K562 (cell line): ENCODE data around the gene CKMT2. TPM values are rescaled to one million over a fixed set of nuclear protein-coding genes. Genes with fewer than 3 reads are reported as not detected.

ENCODE experiments used
- ATAC-seq: fragments of 200-7000 bp; cut with Tn5 transposase; 3 replicates; pipeline ENCODE4 v1.9.1; 2020; ENCODE audit warnings: moderate library complexity
- BruUV-seq: library from RNA; stranded (reverse); fragments of 400-500 nt; replicated peaks from 2 replicates; lab custom pipeline; 2021; lab: Mats Ljungman, UMichigan
- CTCF ChIA-PET: fragments of 300-600 bp; formaldehyde crosslinking; extraction: SDS; loops from one replicate; lab custom pipeline; 2021; ENCODE audit warnings: low intra/inter-chr PET ratio; lab: Yijun Ruan, JAX
- POLR2A ChIA-PET: fragments of 300-600, 350-650 bp; sonication (Branson Sonifier 250); formaldehyde crosslinking; extraction: SDS; loops from one replicate; lab custom pipeline; 2021; ENCODE audit warnings: antibody characterized with exemption, inconsistent platforms; lab: Yijun Ruan, JAX
- DNase-seq, 4 experiments: peaks; one replicate each; pipeline versions ENCODE4 v3.0.0 to v3.0.0-alpha.2; 2011 to 2018; ENCODE audit warnings: low spot score in 3 of 4, mixed read lengths in 3 of 4; ENCODE audit errors: extremely low read depth in 1 of 4
- FAIRE-seq: peaks from 2 replicates; lab custom pipeline; 2011; peaks lifted over from hg19 to GRCh38; lab: Jason Lieb, UNC
- H2AFZ ChIP-seq: 2 replicates; pipeline ENCODE4 v1.6.0; 2011; ENCODE audit warnings: low read depth, low read length, control low read depth, inconsistent platforms
- H3K27ac ChIP-seq: fragments of 200-600 bp; 3 replicates; pipeline ENCODE4 v1.8.0; 2011; ENCODE audit warnings: low read depth, mild to moderate bottlenecking, control low read depth, inconsistent platforms, low read length, moderate library complexity, mixed read lengths; ENCODE audit errors: extremely low read depth
- H3K27me3 ChIP-seq, 2 experiments: fragments of 300-600 bp in 1 of 2; 2 replicates in 1 of 2; 3 replicates in 1 of 2; pipeline versions ENCODE4 v1.6.0 to v1.8.0; 2011; ENCODE audit warnings: inconsistent platforms in 2 of 2, low read length in 2 of 2, mild to moderate bottlenecking in 1 of 2, mixed read lengths in 1 of 2, moderate library complexity in 1 of 2; ENCODE audit not compliant: control insufficient read depth in 2 of 2, insufficient read depth in 2 of 2
- H3K36me3 ChIP-seq: fragments of 300-600 bp; 3 replicates; pipeline ENCODE4 v1.8.0; 2011; ENCODE audit warnings: mild to moderate bottlenecking, low read length, inconsistent platforms; ENCODE audit not compliant: control insufficient read depth, insufficient read depth
- H3K4me1 ChIP-seq, 2 experiments: fragments of 200-600 bp in 1 of 2; replicated peaks in 1 of 2; 2 replicates in 1 of 2; 3 replicates in 1 of 2; pipeline versions ENCODE4 v1.5.1 to v1.8.0; 2011; ENCODE audit warnings: inconsistent platforms in 2 of 2, low read length in 2 of 2, mild to moderate bottlenecking in 1 of 2, mixed read lengths in 1 of 2, moderate library complexity in 1 of 2; ENCODE audit not compliant: control insufficient read depth in 2 of 2, insufficient read depth in 2 of 2
- H3K4me2 ChIP-seq: 2 replicates; pipeline ENCODE4 v1.6.1; 2011; ENCODE audit warnings: low read length, control low read depth, inconsistent platforms, mixed read lengths; ENCODE audit not compliant: insufficient read depth
- H3K4me3 ChIP-seq: fragments of 200-600 bp; sonication (generic), shearing (Covaris generic); 2 replicates; pipeline ENCODE4 v1.5.1; 2016; ENCODE audit warnings: control low read depth, inconsistent platforms
- H3K79me2 ChIP-seq: fragments of 200-600 bp; 3 replicates; pipeline ENCODE4 v1.8.0; 2011; ENCODE audit warnings: low read length, inconsistent platforms; ENCODE audit not compliant: control insufficient read depth, insufficient read depth
- H3K9ac ChIP-seq, 2 experiments: 2 replicates each; pipeline versions ENCODE4 v1.6.0 to v1.6.1; 2011; ENCODE audit warnings: low read depth in 2 of 2, low read length in 2 of 2, control low read depth in 1 of 2, inconsistent platforms in 1 of 2, mild to moderate bottlenecking in 1 of 2, mixed read lengths in 1 of 2; ENCODE audit not compliant: insufficient read depth in 1 of 2
- H3K9me1 ChIP-seq: one replicate; pipeline ENCODE4 v1.6.0; 2011; ENCODE audit warnings: inconsistent platforms, mild to moderate bottlenecking, low read length, moderate library complexity; ENCODE audit not compliant: control insufficient read depth, insufficient read depth
- H3K9me3 ChIP-seq: replicated peaks from 2 replicates; pipeline ENCODE4 v1.5.1; 2011; ENCODE audit warnings: low read depth, low read length, inconsistent platforms; ENCODE audit not compliant: control insufficient read depth, insufficient read depth
- H4K20me1 ChIP-seq: replicated peaks from 2 replicates; pipeline ENCODE4 v1.6.1; 2011; ENCODE audit warnings: low read length, inconsistent platforms, mixed read lengths; ENCODE audit not compliant: control insufficient read depth, insufficient read depth
- ZNF79 ChIP-seq: fragments of 250-450 bp; sonication (Bioruptor Pico); IDR thresholded peaks from 2 replicates; pipeline ENCODE4 v1.4.0; 2020; ENCODE audit warnings: low read depth, mild to moderate bottlenecking, moderate library complexity
- WGBS: fragments of 100-300 bp; shearing (Covaris generic); methylation state at CpG from one replicate; pipeline ENCODE4 v1.1.6; 2016; ENCODE audit warnings: low coverage, mixed read lengths; ENCODE audit not compliant: insufficient coverage; ENCODE audit errors: missing lambda C conversion rate; 5-methylcytosine and 5-hydroxymethylcytosine counted together
- in situ Hi-C: fragments of 300-500 bp; cut with MboI; formaldehyde crosslinking; loops from 4 replicates; pipeline ENCODE4 v1.15.0; 2018; ENCODE audit warnings: inconsistent platforms, mixed read lengths
- intact Hi-C: fragments of 100-400 bp; cut with micrococcal nuclease; formaldehyde crosslinking; loops from 2 replicates; pipeline ENCODE4 v1.14.2; 2022
- polyA plus RNA-seq, 8 experiments: library from polyadenylated mRNA; depleted of rRNA in 4 of 8; stranded (reverse) in 5 of 8; unstranded in 3 of 8; fragments of >200 nt; fragmentation: Nextera tagmentation in 2 of 8; fragmentation: Illumina TruSeq in 1 of 8; extraction: Ambion mirVana in 2 of 8; extraction: Trizol in 1 of 8; gene quantifications; 2 replicates each; pipeline versions ENCODE4 v1.2.1 to v1.2.3, GENCODE V29; 2011 to 2014; ENCODE audit warnings: inconsistent platforms in 1 of 8, missing spikeins in 1 of 8
- total RNA-seq, 7 experiments: library from RNA; depleted of rRNA in 6 of 7; stranded (reverse); fragments of >200 nt in 6 of 7; fragmentation: Illumina TruSeq in 2 of 7; extraction: Trizol in 2 of 7; gene quantifications; 2 replicates each; pipeline versions ENCODE4 v1.2.1 to v1.2.3, GENCODE V29; 2011 to 2021; ENCODE audit warnings: low replicate concordance in 1 of 7
- TF ChIP-seq, protein P1 (sequence below): fragments of 450-650 bp; formaldehyde crosslinking; IDR thresholded peaks from 2 replicates; pipeline ENCODE4 v1.4.0; 2020; ENCODE audit warnings: mild to moderate bottlenecking, moderate library complexity
- TF ChIP-seq, protein P2 (sequence below): fragments of 200-800 bp; sonication (Bioruptor generic); IDR thresholded peaks from 2 replicates; pipeline ENCODE4 v1.6.1; 2017; ENCODE audit warnings: missing genetic modification characterization, missing compliant biosample characterization

CKMT2 gene
- total and polyA plus RNA-seq, 9 of the 15 experiments (the other 6 are each of a cell fraction or from before 2014, with no cell fraction given) = 0.03 TPM; not detected in 8

GRCh38 chr5:81246697-81247096 is 13.6 kb downstream of the CKMT2 start:
- Histone ChIP-seq H3K4me1 (no peaks in the 10 kb centered on the region), H3K27ac (no peak overlapping the region), H3K27me3 (no peaks in the 10 kb centered on the region), H3K9me1 (no peaks in the 10 kb centered on the region), H3K4me3 (no peak overlapping the region), H3K36me3 (no peaks in the 10 kb centered on the region; the same call in 2 of the 3 replicates), H3K79me2 (no peaks in the 10 kb centered on the region), H3K9me3 (no peaks in the 10 kb centered on the region), H3K4me2 (no peak overlapping the region), H3K9ac (no peak overlapping the region), H2AFZ (no peak overlapping the region), H4K20me1 (no peaks in the 10 kb centered on the region)
- ChIA-PET POLR2A (no interaction called here), CTCF (no interaction called here)
- DNase-seq (no peak), ATAC-seq (no peak), FAIRE-seq (no peak)
- WGBS = 66% methylated on average over 6 of the region's 6 CpGs
- intact Hi-C loops (no loop called here), in situ Hi-C loops (no loop called here)
- BruUV-seq = no TSS peak
- TF ChIP-seq, protein P1, sequence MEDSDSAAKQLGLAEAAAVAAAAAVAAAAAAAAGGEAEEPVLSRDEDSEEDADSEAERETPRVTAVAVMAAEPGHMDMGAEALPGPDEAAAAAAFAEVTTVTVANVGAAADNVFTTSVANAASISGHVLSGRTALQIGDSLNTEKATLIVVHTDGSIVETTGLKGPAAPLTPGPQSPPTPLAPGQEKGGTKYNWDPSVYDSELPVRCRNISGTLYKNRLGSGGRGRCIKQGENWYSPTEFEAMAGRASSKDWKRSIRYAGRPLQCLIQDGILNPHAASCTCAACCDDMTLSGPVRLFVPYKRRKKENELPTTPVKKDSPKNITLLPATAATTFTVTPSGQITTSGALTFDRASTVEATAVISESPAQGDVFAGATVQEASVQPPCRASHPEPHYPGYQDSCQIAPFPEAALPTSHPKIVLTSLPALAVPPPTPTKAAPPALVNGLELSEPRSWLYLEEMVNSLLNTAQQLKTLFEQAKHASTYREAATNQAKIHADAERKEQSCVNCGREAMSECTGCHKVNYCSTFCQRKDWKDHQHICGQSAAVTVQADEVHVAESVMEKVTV = no peak
- TF ChIP-seq, protein P2, sequence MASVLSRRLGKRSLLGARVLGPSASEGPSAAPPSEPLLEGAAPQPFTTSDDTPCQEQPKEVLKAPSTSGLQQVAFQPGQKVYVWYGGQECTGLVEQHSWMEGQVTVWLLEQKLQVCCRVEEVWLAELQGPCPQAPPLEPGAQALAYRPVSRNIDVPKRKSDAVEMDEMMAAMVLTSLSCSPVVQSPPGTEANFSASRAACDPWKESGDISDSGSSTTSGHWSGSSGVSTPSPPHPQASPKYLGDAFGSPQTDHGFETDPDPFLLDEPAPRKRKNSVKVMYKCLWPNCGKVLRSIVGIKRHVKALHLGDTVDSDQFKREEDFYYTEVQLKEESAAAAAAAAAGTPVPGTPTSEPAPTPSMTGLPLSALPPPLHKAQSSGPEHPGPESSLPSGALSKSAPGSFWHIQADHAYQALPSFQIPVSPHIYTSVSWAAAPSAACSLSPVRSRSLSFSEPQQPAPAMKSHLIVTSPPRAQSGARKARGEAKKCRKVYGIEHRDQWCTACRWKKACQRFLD (CRISPR knock-in tag) = no peak
- TF ChIP-seq ZNF79 (CRISPR knock-in tag) = no peak
